ENCODE measurements around the gene PLS3. TPM values are rescaled to one million over a fixed set of nuclear protein-coding genes. Genes with fewer than 3 reads are reported as not detected.

PLS3 gene
- total and polyA plus RNA-seq, 2 of the 4 experiments (the other 2 are of a cell fraction): 158 to 252 TPM

DNA sequence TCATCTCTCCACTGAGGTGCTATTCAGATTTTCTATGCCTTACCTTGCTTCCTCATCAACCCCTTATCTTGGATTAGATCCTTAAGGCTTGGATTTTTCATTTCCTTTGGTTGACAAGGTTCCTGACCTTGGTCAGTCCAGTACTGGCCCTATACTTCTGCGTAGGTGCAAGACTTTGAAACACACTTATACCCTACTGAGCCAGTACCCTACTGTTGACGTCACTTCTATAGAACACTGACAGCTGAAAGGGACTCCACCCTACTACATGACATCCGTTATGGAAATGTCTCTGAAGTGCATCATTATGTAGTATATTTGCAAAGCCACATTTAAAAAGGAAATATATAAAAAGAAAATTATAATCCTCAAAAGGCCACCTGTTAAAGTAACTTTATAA lies 12.0 kb upstream of the PLS3 start:
- Histone ChIP-seq H2AK9ac (replicated peaks; ENCODE audit: low read depth, low read length, poor library complexity) (no peak overlapping the region), H2AFZ (replicated peaks; ENCODE audit: low read length, poor library complexity) (no peak overlapping the region), H2BK20ac (ENCODE audit: low read depth, low read length) (no peak overlapping the region), H3K4me1 (ENCODE audit: control insufficient read depth, insufficient read depth, low read length) (no peaks in the 10 kb centered on the region), H3K27me3 (ENCODE audit: control insufficient read depth, insufficient read depth, low read length) (no peaks in the 10 kb centered on the region; the same call in none of the 2 replicates), H3K56ac (ENCODE audit: extremely low read depth, insufficient read depth, low read length) (no peak overlapping the region), H2BK5ac (ENCODE audit: low read depth, low read length, poor library complexity, severe bottlenecking) (no peak overlapping the region), H3K9ac (ENCODE audit: low read depth, low read length) (no peak overlapping the region), H3K4me2 (ENCODE audit: low read depth, low read length) (no peak overlapping the region), H4K5ac (ENCODE audit: low read depth, low read length) (no peak overlapping the region), H4K91ac (ENCODE audit: insufficient read depth, low read depth, low read length) (no peak overlapping the region), H2BK15ac (ENCODE audit: low read depth, low read length) (no peak overlapping the region), H3K9me3 (ENCODE audit: control insufficient read depth, insufficient read depth, low read length) (no peaks in the 10 kb centered on the region), H3K4ac (ENCODE audit: low read depth, low read length) (no peak overlapping the region), H3K27ac (ENCODE audit: insufficient read depth, low read length) (no peak overlapping the region), H3K14ac (replicated peaks; ENCODE audit: low read depth, low read length) (no peak overlapping the region), H2BK120ac (ENCODE audit: low read depth, low read length) (no peak overlapping the region), H3K4me3 (ENCODE audit: insufficient read depth, low read depth, low read length) (no peak overlapping the region), H3K23ac (ENCODE audit: low read depth, low read length) (no peak overlapping the region), H4K8ac (ENCODE audit: low read depth in 2 of 2, low read length in 2 of 2) (no peak overlapping the region), H4K20me1 (ENCODE audit: insufficient read depth, low read length) (no peaks in the 10 kb centered on the region), H3K36me3 (ENCODE audit: control insufficient read depth, insufficient read depth, low read length) (no peaks in the 10 kb centered on the region), H3K9me1 (ENCODE audit: insufficient read depth, low read length) (no peaks in the 10 kb centered on the region), H2AK5ac (ENCODE audit: low read depth, low read length) (no peak overlapping the region), H3K18ac (ENCODE audit: low read depth, low read length) (no peak overlapping the region), H3K79me1 (ENCODE audit: low read depth in 1 of 2, low read length in 2 of 2) (no peaks in the 10 kb centered on the region)
- no peak for ATAC-seq (ENCODE audit: low read depth)
- BruUV-seq (replicated peaks): no TSS peak
- dilution Hi-C loops (cut with HindIII; ENCODE audit: low sequenced_read_pairs, unreplicated experiment) (no loop called here), in situ Hi-C loops (cut with MboI; ENCODE audit: low sequenced_read_pairs) (no loop called here), intact Hi-C loops (cut with micrococcal nuclease) (no loop called here)
- WGBS, 2 experiments (ENCODE audit: extremely low coverage in 2 of 2, insufficient read length in 1 of 2): no CpG with 5 or more reads among the region's 3 CpGs
- no peak for DNase-seq
- no peak for TF ChIP-seq RCOR1 (IDR thresholded peaks at IDR 0.05; ENCODE audit: insufficient replicate concordance, low read length)
- no peak for TF ChIP-seq NFE2L2 (IDR thresholded peaks at IDR 0.05; ENCODE audit: low read depth, low read length)
- TF ChIP-seq, protein P1, sequence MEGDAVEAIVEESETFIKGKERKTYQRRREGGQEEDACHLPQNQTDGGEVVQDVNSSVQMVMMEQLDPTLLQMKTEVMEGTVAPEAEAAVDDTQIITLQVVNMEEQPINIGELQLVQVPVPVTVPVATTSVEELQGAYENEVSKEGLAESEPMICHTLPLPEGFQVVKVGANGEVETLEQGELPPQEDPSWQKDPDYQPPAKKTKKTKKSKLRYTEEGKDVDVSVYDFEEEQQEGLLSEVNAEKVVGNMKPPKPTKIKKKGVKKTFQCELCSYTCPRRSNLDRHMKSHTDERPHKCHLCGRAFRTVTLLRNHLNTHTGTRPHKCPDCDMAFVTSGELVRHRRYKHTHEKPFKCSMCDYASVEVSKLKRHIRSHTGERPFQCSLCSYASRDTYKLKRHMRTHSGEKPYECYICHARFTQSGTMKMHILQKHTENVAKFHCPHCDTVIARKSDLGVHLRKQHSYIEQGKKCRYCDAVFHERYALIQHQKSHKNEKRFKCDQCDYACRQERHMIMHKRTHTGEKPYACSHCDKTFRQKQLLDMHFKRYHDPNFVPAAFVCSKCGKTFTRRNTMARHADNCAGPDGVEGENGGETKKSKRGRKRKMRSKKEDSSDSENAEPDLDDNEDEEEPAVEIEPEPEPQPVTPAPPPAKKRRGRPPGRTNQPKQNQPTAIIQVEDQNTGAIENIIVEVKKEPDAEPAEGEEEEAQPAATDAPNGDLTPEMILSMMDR (conservative IDR thresholded peaks at IDR 0.05; ENCODE audit: low read depth, low read length): no peak
- TF ChIP-seq POLR2A (IDR thresholded peaks at IDR 0.05; ENCODE audit: low read depth, low read length): no peak
- TF ChIP-seq MXI1 (IDR thresholded peaks at IDR 0.05; ENCODE audit: borderline replicate concordance, low read depth, low read length): no peak
- TF ChIP-seq SMC3 (IDR thresholded peaks at IDR 0.05; ENCODE audit: low read depth, low read length): no peak
- TF ChIP-seq RAD21 (IDR thresholded peaks at IDR 0.05; ENCODE audit: low read length): no peak
- no peak for TF ChIP-seq BHLHE40 (IDR thresholded peaks at IDR 0.05; ENCODE audit: low read depth, low read length)
- TF ChIP-seq, protein P2, sequence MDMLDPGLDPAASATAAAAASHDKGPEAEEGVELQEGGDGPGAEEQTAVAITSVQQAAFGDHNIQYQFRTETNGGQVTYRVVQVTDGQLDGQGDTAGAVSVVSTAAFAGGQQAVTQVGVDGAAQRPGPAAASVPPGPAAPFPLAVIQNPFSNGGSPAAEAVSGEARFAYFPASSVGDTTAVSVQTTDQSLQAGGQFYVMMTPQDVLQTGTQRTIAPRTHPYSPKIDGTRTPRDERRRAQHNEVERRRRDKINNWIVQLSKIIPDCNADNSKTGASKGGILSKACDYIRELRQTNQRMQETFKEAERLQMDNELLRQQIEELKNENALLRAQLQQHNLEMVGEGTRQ (IDR thresholded peaks at IDR 0.05; ENCODE audit: low read depth, low read length): no peak
- TF ChIP-seq CEBPB (IDR thresholded peaks at IDR 0.05; ENCODE audit: low read depth, low read length): no peak
- TF ChIP-seq MAZ (IDR thresholded peaks at IDR 0.05; ENCODE audit: borderline replicate concordance, low read depth, low read length): no peak
- no peak for TF ChIP-seq FOS (IDR thresholded peaks at IDR 0.05; ENCODE audit: low read depth, low read length)
- no peak for TF ChIP-seq RFX5 (IDR thresholded peaks at IDR 0.05; ENCODE audit: low read depth, low read length)
- no peak for TF ChIP-seq CHD1 (IDR thresholded peaks at IDR 0.05; ENCODE audit: low read depth, low read length)
- ChIA-PET CTCF (no interaction called here), POLR2A (ENCODE audit: unreplicated experiment) (no interaction called here)

Data from IMR-90 (cell line).